Fibroblast of lung (primary cell): ENCODE results near the gene ENOX1. TPM values are rescaled to one million over a fixed set of nuclear protein-coding genes. Genes with fewer than 3 reads are reported as not detected.

ENCODE experiments used
- DNase-seq, 2 donors: peaks; one replicate each; pipeline versions ENCODE4 v3.0.0 to v3.0.0-alpha.2; 2010; ENCODE audit warnings: low read depth in 2 of 2
- H2AFZ ChIP-seq: 2 replicates; pipeline ENCODE4 v1.5.1; 2012; ENCODE audit warnings: low read length, control low read depth, inconsistent platforms
- H3K27ac ChIP-seq: 2 replicates; pipeline ENCODE4 v1.5.1; 2011; ENCODE audit warnings: low read length, control low read depth; ENCODE audit not compliant: insufficient read depth
- H3K27me3 ChIP-seq: 2 replicates; pipeline ENCODE4 v1.5.1; 2011; ENCODE audit warnings: mild to moderate bottlenecking, low read length; ENCODE audit not compliant: control insufficient read depth, insufficient read depth
- H3K36me3 ChIP-seq: 2 replicates; pipeline ENCODE4 v1.5.1; 2011; ENCODE audit warnings: low read length; ENCODE audit not compliant: control insufficient read depth, insufficient read depth
- H3K4me1 ChIP-seq: 2 replicates; pipeline ENCODE4 v1.5.1; 2011; ENCODE audit warnings: low read length; ENCODE audit not compliant: control insufficient read depth, insufficient read depth; ENCODE audit errors: extremely low read depth
- H3K4me2 ChIP-seq: 2 replicates; pipeline ENCODE4 v1.5.1; 2011; ENCODE audit warnings: low read length, control low read depth; ENCODE audit not compliant: insufficient read depth; ENCODE audit errors: extremely low read depth
- H3K4me3 ChIP-seq, 4 experiments: fragments of 200-600 bp in 1 of 4; sonication (generic) in 1 of 4; replicated peaks in 1 of 4; 2 replicates each; pipeline ENCODE4 v1.5.1; 2011 to 2016; ENCODE audit warnings: low read length in 4 of 4, low read depth in 3 of 4, mild to moderate bottlenecking in 3 of 4, control low read depth in 2 of 4, inconsistent platforms in 1 of 4, mixed read lengths in 1 of 4; ENCODE audit not compliant: insufficient read depth in 1 of 4; ENCODE audit errors: control extremely low read depth in 1 of 4
- H3K79me2 ChIP-seq: 2 replicates; pipeline ENCODE4 v1.5.1; 2012; ENCODE audit warnings: mild to moderate bottlenecking, low read length, inconsistent platforms; ENCODE audit not compliant: control insufficient read depth, insufficient read depth
- H3K9ac ChIP-seq: 2 replicates; pipeline ENCODE4 v1.5.1; 2011; ENCODE audit warnings: mild to moderate bottlenecking, low read length, control low read depth; ENCODE audit not compliant: insufficient read depth
- H3K9me3 ChIP-seq: 2 replicates; pipeline ENCODE4 v1.5.1; 2012; ENCODE audit warnings: low read depth, low read length; ENCODE audit not compliant: control insufficient read depth, insufficient read depth
- H4K20me1 ChIP-seq: 2 replicates; pipeline ENCODE4 v1.5.1; 2011; ENCODE audit warnings: low read length; ENCODE audit not compliant: control insufficient read depth, insufficient read depth; ENCODE audit errors: extremely low read depth
- CTCF ChIP-seq, 2 donors: IDR thresholded peaks in 1 of 2; conservative IDR thresholded peaks in 1 of 2; 1 replicate in 1 of 2; 2 replicates in 1 of 2; pipeline ENCODE4 v1.5.1; 2011 to 2012; ENCODE audit warnings: low read length in 2 of 2, control low read depth in 1 of 2, inconsistent platforms in 1 of 2, low read depth in 1 of 2, mild to moderate bottlenecking in 1 of 2
- EZH2 ChIP-seq: IDR thresholded peaks from 2 replicates; pipeline ENCODE4 v1.5.1; 2012; ENCODE audit warnings: low read length, control low read depth, mild to moderate bottlenecking; ENCODE audit errors: missing control alignments
- polyA plus RNA-seq, 2 donors: library from polyadenylated mRNA; depleted of rRNA in 1 of 2; stranded (reverse) in 1 of 2; unstranded in 1 of 2; fragments of >200 nt; gene quantifications; 2 replicates each; pipeline ENCODE4 v1.2.1, GENCODE V29; 2011 to 2012; ENCODE audit warnings: missing spikeins in 1 of 2
- total RNA-seq: library from RNA; depleted of rRNA; stranded (reverse); fragments of >200 nt; gene quantifications from 2 replicates; pipeline ENCODE4 v1.2.1, GENCODE V29; 2014

The ENOX1 gene
- total and polyA plus RNA-seq, 2 donors (not counting 1 experiment from before 2014, with no cell fraction given): 3.5 to 7.6 TPM

- H3K36me3 ChIP-seq: no peaks in the 10 kb centered on the region
- peak overlapping the region; percentile 44 for H3K4me2 ChIP-seq
- peak overlapping the region in 2 of 4 experiments; percentile 24 to 31 for H3K4me3 ChIP-seq
- H3K27me3 ChIP-seq: no peaks in the 10 kb centered on the region
- peak; percentile 60 to 68 for DNase-seq
- H3K79me2 ChIP-seq: no peaks in the 10 kb centered on the region
- H3K9me3 ChIP-seq: no peaks in the 10 kb centered on the region
- no peaks in the 10 kb centered on the region for H4K20me1 ChIP-seq
- H2AFZ ChIP-seq: peak overlapping the region; percentile 28
- no peaks in the 10 kb centered on the region for H3K4me1 ChIP-seq
- no peak overlapping the region for H3K9ac ChIP-seq
- H3K27ac ChIP-seq: no peak overlapping the region
- TF ChIP-seq CTCF (conservative IDR thresholded peaks at IDR 0.05 in 1 of 2, IDR thresholded peaks at IDR 0.05 in 1 of 2; ENCODE audit: low read depth in 1 of 2, low read length in 2 of 2) (no peak), EZH2 (no peak)
Measured at GRCh38 chr13:43316946-43317353, 469.8 kb downstream of the ENOX1 start.

GRCh38 chr13:43316281-43316680, 470.5 kb downstream of the ENOX1 start:
- no peak overlapping the region for H3K4me2 ChIP-seq
- no peak for TF ChIP-seq EZH2
- TF ChIP-seq CTCF (conservative IDR thresholded peaks at IDR 0.05 in 1 of 2, IDR thresholded peaks at IDR 0.05 in 1 of 2; ENCODE audit: low read depth in 1 of 2, low read length in 2 of 2): no peak
- no peak overlapping the region for H3K4me3 ChIP-seq
- no peak overlapping the region for H3K27ac ChIP-seq
- H3K4me1 ChIP-seq: no peaks in the 10 kb centered on the region
- H3K79me2 ChIP-seq: no peaks in the 10 kb centered on the region
- no peaks in the 10 kb centered on the region for H3K36me3 ChIP-seq
- no peaks in the 10 kb centered on the region for H4K20me1 ChIP-seq
- DNase-seq: no peak
- H3K9me3 ChIP-seq: no peaks in the 10 kb centered on the region
- no peak overlapping the region for H2AFZ ChIP-seq
- no peak overlapping the region for H3K9ac ChIP-seq
- no peaks in the 10 kb centered on the region for H3K27me3 ChIP-seq

- H3K9me3 ChIP-seq: no peaks in the 10 kb centered on the region
- DNase-seq: no peak
- no peaks in the 10 kb centered on the region for H3K36me3 ChIP-seq
- no peaks in the 10 kb centered on the region for H3K4me1 ChIP-seq
- H3K4me3 ChIP-seq: no peak overlapping the region
- H3K27me3 ChIP-seq: no peaks in the 10 kb centered on the region
- H3K4me2 ChIP-seq: no peak overlapping the region
- H3K79me2 ChIP-seq: no peaks in the 10 kb centered on the region
- no peak overlapping the region for H3K9ac ChIP-seq
- no peaks in the 10 kb centered on the region for H4K20me1 ChIP-seq
- TF ChIP-seq EZH2 (no peak), CTCF (conservative IDR thresholded peaks at IDR 0.05 in 1 of 2, IDR thresholded peaks at IDR 0.05 in 1 of 2; ENCODE audit: low read depth in 1 of 2, low read length in 2 of 2) (no peak)
- no peak overlapping the region for H2AFZ ChIP-seq
- H3K27ac ChIP-seq: no peak overlapping the region
Measured at GRCh38 chr13:43315522-43315921, 471.2 kb downstream of the ENOX1 start.
